Ishikawa (cell line): ENCODE results near the gene ATXN1.

Source experiments
- EGR1 ChIP-seq: IDR thresholded peaks from 2 replicates; pipeline ENCODE4 v1.6.1; 2012
- EP300 ChIP-seq: IDR thresholded peaks from 2 replicates; pipeline ENCODE4 v1.6.1; 2012; ENCODE audit warnings: borderline replicate concordance
- FOXM1 ChIP-seq: IDR thresholded peaks from 2 replicates; pipeline ENCODE4 v1.6.1; 2012; ENCODE audit warnings: low read depth, borderline replicate concordance
- MAX ChIP-seq: IDR thresholded peaks from 2 replicates; pipeline ENCODE4 v1.6.1; 2012
- NFIC ChIP-seq: IDR thresholded peaks from 2 replicates; pipeline ENCODE4 v1.6.1; 2012
- RAD21 ChIP-seq: IDR thresholded peaks from 2 replicates; pipeline ENCODE4 v1.6.1; 2012; ENCODE audit warnings: low read depth
- REST ChIP-seq: IDR thresholded peaks from 2 replicates; pipeline ENCODE4 v1.6.1; 2012; ENCODE audit warnings: low read depth, mild to moderate bottlenecking
- TAF1 ChIP-seq: IDR thresholded peaks from 2 replicates; pipeline ENCODE4 v1.6.1; 2012; ENCODE audit warnings: low read depth, mild to moderate bottlenecking
- TEAD4 ChIP-seq: IDR thresholded peaks from 2 replicates; pipeline ENCODE4 v1.6.1; 2012
- USF1 ChIP-seq: IDR thresholded peaks from 2 replicates; pipeline ENCODE4 v1.6.1; 2012
- YY1 ChIP-seq: IDR thresholded peaks from 2 replicates; pipeline ENCODE4 v1.6.1; 2012; ENCODE audit warnings: low read depth

GRCh38 chr6:16594849-16595248 lies 166.4 kb downstream of the ATXN1 start:
- TF ChIP-seq REST = no peak
- TF ChIP-seq EP300 = no peak
- no peak for TF ChIP-seq TAF1
- no peak for TF ChIP-seq EGR1
- no peak for TF ChIP-seq TEAD4
- TF ChIP-seq NFIC = no peak
- TF ChIP-seq YY1 = no peak
- no peak for TF ChIP-seq FOXM1
- TF ChIP-seq RAD21 = no peak
- TF ChIP-seq USF1 = no peak
- no peak for TF ChIP-seq MAX
